AG09309 (cell line): ENCODE measurements around the gene MBNL3.

ENCODE experiments used
- DNase-seq: peaks from one replicate; pipeline ENCODE4 v3.0.0-alpha.2; 2010; ENCODE audit warnings: low read depth
- H3K4me3 ChIP-seq: 2 replicates; pipeline ENCODE4 v1.5.1; 2011; ENCODE audit warnings: mild to moderate bottlenecking, low read depth, low read length, moderate library complexity; ENCODE audit not compliant: control insufficient read depth
- TF ChIP-seq, protein P1 (sequence below): IDR thresholded peaks from 2 replicates; pipeline ENCODE4 v1.5.1; 2011; ENCODE audit warnings: mild to moderate bottlenecking, low read depth, low read length, inconsistent platforms; ENCODE audit not compliant: insufficient read depth, control insufficient read depth; ENCODE audit errors: missing control alignments

Gene MBNL3

DNA sequence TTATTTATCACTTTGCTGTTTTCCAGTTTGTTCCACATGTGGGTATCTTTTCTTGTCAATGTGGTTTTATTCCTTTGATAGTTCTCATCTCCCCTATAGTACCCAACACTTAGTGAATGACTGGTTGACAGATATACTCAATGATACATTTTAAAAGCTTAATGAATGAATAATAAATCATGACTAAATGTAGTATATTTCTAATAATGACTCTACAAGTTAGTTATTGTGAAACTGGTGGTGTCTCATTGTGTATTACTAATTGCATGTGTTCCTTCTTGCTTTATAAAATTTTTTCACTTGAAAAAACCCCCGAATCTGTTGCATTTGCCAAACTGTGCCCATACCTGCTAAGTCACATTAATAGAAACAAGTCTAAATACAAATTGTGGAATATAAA lies 95.4 kb downstream of the MBNL3 start:
- no peak for DNase-seq
- TF ChIP-seq, protein P1, sequence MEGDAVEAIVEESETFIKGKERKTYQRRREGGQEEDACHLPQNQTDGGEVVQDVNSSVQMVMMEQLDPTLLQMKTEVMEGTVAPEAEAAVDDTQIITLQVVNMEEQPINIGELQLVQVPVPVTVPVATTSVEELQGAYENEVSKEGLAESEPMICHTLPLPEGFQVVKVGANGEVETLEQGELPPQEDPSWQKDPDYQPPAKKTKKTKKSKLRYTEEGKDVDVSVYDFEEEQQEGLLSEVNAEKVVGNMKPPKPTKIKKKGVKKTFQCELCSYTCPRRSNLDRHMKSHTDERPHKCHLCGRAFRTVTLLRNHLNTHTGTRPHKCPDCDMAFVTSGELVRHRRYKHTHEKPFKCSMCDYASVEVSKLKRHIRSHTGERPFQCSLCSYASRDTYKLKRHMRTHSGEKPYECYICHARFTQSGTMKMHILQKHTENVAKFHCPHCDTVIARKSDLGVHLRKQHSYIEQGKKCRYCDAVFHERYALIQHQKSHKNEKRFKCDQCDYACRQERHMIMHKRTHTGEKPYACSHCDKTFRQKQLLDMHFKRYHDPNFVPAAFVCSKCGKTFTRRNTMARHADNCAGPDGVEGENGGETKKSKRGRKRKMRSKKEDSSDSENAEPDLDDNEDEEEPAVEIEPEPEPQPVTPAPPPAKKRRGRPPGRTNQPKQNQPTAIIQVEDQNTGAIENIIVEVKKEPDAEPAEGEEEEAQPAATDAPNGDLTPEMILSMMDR: no peak
- no peak overlapping the region for H3K4me3 ChIP-seq

DNA sequence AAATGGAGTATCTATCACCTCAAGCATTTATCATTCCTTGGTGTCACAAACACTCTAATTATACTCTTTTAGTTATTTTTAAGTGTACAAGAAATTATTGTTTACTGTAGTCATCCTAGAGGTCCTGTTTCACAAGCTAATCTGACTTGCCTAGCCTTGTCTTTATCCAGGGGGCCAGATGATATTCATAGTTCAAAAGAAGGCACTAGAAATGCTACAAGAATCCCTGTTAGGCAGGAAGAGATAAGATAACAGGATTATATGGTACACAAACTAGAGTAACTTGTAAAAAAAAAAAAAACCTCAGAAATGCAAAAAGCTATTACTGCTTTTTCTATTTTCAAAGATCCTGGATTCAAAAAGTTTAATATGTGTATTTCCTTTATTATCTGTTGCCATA lies 95.8 kb downstream of the MBNL3 start:
- DNase-seq: no peak
- TF ChIP-seq, protein P1: no peak
- no peak overlapping the region for H3K4me3 ChIP-seq

DNA sequence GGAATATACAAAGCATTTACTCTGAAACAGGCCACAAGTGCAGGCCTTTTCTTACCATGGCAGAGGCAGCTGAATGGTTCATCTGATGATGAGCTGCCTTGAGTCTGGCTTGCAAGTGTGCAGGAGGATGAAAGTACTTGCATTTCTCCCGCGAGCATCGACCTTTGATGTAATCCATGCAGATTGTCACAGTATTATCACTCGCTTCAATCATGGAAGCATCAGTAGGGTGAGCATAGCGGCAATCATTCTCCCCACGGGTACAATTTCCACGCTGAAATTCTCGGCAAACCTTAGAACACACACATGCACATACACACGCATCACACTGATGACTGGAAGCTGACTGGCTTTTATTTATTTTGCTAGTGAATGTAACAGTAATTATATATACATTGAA lies 98.0 kb downstream of the MBNL3 start:
- H3K4me3 ChIP-seq: no peak overlapping the region
- DNase-seq: no peak
- TF ChIP-seq, protein P1: no peak

DNA sequence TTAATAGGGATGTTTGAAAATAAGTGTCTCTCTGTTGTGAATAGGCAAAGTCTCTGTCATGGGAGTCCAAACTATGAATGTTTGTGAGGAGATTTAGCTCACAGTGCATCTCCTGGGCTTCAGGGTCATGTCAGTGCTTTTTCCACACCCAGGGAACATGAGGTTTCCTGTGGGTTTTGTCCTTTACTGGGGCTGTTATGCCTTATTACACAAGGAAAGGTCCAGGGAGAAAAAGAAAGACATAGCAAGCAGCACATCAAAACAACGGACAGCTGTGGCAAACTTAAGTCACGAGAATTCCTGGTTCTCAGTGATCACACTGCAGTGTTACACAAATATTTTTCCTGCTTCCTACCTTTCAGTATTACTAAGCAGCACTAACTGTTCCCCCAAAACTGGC lies 99.4 kb downstream of the MBNL3 start:
- no peak overlapping the region for H3K4me3 ChIP-seq
- TF ChIP-seq, protein P1: no peak
- no peak for DNase-seq

DNA sequence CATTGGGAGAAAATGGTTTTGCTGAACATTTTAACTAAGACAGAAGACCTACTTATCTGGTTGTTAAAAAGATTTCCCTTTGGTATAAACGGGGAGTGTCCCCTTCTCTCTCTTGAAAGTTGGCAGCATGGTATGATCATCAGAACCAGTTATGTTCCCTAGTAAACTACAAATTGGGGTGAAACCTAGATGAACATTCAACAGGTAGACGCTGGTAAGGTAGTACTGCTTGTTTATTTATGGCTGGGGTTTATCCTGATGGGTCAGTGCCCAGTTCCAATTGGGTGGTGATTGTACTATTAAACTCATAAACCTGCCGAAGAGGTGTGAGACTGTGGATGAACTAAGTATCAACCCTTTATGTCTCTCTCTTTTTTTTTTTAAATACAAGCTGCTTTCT lies 100.5 kb downstream of the MBNL3 start:
- TF ChIP-seq, protein P1: no peak
- H3K4me3 ChIP-seq: no peak overlapping the region
- no peak for DNase-seq

DNA sequence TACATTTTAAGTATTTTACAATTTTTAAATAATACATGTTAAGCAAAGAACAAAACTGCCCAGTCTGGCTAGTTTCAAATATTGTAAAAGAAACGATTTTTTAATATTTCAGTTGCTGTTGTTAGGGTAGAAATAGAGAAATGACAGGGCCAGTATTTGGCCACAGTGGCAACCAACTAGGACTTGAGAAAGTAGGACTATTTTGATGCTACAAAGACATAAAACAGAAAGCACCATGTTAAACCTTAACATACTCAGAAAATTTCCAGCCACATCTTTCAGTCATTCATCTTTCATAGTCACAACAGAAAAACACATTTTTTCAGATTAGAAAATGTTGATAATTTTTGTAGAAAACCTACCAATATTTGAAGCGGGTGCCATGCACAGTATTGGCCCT lies 104.5 kb downstream of the MBNL3 start:
- no peak for DNase-seq
- TF ChIP-seq, protein P1: no peak
- no peak overlapping the region for H3K4me3 ChIP-seq

DNA sequence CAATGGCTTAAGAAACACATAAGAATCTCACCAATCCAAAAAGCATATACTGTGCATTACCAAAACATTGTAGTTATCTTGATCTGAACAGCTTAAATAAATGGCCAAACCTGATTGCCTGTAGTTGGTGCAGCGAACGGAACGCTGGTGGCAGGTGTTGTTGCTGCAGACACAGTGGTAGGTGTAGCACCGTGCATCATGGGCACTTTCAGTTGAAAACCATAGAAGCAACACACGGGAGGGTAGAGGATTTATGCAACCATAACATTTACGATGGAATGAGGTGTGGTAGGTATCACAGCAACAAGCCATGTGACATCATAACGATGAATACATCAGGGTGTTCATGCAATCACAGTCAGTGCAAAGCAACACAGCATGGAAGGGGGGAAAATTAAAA lies 106.8 kb downstream of the MBNL3 start:
- TF ChIP-seq, protein P1: no peak
- no peak overlapping the region for H3K4me3 ChIP-seq
- DNase-seq: no peak
